Prostate gland (tissue), 2 donors: Measurements from ENCODE around the gene BRD3OS.

Experiments
- POLR2A ChIP-seq: fragments of 450-650 bp; IDR thresholded peaks from one replicate; pipeline ENCODE4 v1.6.1; 2016; ENCODE audit warnings: antibody characterized with exemption, mild to moderate bottlenecking
- POLR2AphosphoS5 ChIP-seq: sonication (generic); formaldehyde crosslinking; IDR thresholded peaks from one replicate; pipeline ENCODE4 v1.6.1; 2017; ENCODE audit warnings: antibody characterized with exemption
- TF ChIP-seq, protein P1 (sequence below), 4 experiments: fragments of 200-600 bp in 2 of 4; fragments of 450-650 bp in 2 of 4; sonication (generic) in 2 of 4; IDR thresholded peaks; 1 replicate in 3 of 4; 2 replicates in 1 of 4; pipeline ENCODE4 v1.5.1; 2016 to 2019; ENCODE audit warnings: antibody characterized with exemption in 4 of 4, mild to moderate bottlenecking in 2 of 4, moderate library complexity in 2 of 4

DNA sequence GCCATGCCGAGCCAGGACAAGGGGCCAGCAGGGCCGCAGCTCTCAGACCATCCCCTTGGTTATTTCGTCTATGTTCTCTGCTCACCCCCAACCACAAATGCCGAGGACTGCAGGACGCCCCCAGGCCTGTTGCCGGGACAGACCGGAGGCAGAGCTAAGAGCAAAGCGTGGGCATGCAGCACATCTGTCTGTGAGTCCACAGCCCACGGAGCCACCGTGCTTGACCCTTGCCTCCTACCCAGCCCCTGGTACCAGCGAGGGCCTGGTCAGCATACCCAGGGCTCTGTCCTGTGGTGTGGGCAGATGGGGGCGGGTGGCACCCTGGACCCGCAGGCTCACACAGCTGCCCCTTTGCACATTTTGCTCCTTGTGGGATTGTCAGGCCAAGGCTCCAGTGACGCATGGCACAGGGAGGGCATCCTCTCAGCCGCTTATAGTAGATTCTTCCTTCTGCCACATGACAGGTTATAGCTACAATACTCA is 37.8 kb downstream of the BRD3OS start:
- TF ChIP-seq POLR2AphosphoS5 (no peak), POLR2A (no peak)
- TF ChIP-seq, protein P1, sequence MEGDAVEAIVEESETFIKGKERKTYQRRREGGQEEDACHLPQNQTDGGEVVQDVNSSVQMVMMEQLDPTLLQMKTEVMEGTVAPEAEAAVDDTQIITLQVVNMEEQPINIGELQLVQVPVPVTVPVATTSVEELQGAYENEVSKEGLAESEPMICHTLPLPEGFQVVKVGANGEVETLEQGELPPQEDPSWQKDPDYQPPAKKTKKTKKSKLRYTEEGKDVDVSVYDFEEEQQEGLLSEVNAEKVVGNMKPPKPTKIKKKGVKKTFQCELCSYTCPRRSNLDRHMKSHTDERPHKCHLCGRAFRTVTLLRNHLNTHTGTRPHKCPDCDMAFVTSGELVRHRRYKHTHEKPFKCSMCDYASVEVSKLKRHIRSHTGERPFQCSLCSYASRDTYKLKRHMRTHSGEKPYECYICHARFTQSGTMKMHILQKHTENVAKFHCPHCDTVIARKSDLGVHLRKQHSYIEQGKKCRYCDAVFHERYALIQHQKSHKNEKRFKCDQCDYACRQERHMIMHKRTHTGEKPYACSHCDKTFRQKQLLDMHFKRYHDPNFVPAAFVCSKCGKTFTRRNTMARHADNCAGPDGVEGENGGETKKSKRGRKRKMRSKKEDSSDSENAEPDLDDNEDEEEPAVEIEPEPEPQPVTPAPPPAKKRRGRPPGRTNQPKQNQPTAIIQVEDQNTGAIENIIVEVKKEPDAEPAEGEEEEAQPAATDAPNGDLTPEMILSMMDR (IDR thresholded peaks at IDR 0.05) = no peak
